ENCODE results near the gene VAV2. TPM values are rescaled to one million over a fixed set of nuclear protein-coding genes. Genes with fewer than 3 reads are reported as not detected.

The VAV2 gene
- total and polyA plus RNA-seq, 2 experiments from 2014 or later = 8.1 to 28.9 TPM

DNA sequence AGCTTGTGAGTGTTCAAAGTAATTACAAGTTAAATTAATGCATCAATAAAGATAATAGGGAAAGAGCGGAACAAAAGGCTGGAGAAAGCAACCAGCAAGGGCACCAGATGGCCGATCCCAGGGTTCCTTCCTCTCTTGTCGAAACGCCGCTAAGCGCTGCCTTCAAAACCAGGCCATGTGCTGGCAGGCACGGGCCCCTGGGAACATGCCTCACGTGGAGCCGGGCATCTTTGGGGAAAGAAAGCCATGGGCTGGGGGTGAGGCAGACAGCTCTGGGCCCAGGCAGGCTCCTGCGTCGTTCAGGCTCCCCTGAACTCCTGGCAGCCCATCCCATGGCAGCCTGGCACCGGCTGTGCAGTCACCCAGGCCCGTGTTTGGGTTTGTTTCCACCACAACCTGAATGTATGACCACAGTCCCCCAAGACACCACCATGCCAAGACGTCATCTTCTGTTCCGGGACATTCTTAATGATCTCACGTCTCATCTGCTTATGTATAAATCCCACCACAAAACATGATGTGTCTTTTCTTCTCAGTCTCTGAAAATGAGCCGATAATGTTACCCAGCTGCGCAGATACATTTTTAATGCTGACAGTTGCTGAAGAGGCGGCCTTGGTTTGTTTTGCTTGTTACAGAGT, 143.5 kb downstream of the VAV2 start (continued):
- TF ChIP-seq, protein P1, sequence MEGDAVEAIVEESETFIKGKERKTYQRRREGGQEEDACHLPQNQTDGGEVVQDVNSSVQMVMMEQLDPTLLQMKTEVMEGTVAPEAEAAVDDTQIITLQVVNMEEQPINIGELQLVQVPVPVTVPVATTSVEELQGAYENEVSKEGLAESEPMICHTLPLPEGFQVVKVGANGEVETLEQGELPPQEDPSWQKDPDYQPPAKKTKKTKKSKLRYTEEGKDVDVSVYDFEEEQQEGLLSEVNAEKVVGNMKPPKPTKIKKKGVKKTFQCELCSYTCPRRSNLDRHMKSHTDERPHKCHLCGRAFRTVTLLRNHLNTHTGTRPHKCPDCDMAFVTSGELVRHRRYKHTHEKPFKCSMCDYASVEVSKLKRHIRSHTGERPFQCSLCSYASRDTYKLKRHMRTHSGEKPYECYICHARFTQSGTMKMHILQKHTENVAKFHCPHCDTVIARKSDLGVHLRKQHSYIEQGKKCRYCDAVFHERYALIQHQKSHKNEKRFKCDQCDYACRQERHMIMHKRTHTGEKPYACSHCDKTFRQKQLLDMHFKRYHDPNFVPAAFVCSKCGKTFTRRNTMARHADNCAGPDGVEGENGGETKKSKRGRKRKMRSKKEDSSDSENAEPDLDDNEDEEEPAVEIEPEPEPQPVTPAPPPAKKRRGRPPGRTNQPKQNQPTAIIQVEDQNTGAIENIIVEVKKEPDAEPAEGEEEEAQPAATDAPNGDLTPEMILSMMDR (conservative IDR thresholded peaks at IDR 0.05; ENCODE audit: low read depth in 2 of 2) = no peak
- no peak for TF ChIP-seq JUNB (IDR thresholded peaks at IDR 0.05; ENCODE audit: unreplicated experiment)
- no peak for TF ChIP-seq POLR2AphosphoS5 (IDR thresholded peaks at IDR 0.05; ENCODE audit: low read depth)
- no peak for TF ChIP-seq NANOG (IDR thresholded peaks at IDR 0.05; ENCODE audit: borderline replicate concordance)
- no peak for TF ChIP-seq ETS1 (IDR thresholded peaks at IDR 0.05)
- TF ChIP-seq CREB1 (CRISPR knock-in tag; IDR thresholded peaks at IDR 0.05; ENCODE audit: low read depth) = no peak
- no peak for TF ChIP-seq EZH2 (IDR thresholded peaks at IDR 0.05; ENCODE audit: low read depth, unreplicated experiment)
- TF ChIP-seq, protein P2, sequence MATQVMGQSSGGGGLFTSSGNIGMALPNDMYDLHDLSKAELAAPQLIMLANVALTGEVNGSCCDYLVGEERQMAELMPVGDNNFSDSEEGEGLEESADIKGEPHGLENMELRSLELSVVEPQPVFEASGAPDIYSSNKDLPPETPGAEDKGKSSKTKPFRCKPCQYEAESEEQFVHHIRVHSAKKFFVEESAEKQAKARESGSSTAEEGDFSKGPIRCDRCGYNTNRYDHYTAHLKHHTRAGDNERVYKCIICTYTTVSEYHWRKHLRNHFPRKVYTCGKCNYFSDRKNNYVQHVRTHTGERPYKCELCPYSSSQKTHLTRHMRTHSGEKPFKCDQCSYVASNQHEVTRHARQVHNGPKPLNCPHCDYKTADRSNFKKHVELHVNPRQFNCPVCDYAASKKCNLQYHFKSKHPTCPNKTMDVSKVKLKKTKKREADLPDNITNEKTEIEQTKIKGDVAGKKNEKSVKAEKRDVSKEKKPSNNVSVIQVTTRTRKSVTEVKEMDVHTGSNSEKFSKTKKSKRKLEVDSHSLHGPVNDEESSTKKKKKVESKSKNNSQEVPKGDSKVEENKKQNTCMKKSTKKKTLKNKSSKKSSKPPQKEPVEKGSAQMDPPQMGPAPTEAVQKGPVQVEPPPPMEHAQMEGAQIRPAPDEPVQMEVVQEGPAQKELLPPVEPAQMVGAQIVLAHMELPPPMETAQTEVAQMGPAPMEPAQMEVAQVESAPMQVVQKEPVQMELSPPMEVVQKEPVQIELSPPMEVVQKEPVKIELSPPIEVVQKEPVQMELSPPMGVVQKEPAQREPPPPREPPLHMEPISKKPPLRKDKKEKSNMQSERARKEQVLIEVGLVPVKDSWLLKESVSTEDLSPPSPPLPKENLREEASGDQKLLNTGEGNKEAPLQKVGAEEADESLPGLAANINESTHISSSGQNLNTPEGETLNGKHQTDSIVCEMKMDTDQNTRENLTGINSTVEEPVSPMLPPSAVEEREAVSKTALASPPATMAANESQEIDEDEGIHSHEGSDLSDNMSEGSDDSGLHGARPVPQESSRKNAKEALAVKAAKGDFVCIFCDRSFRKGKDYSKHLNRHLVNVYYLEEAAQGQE (IDR thresholded peaks at IDR 0.05; ENCODE audit: unreplicated experiment) = no peak
- no peak for TF ChIP-seq ZNF114 (CRISPR knock-in tag; IDR thresholded peaks at IDR 0.05)

- no peak for ATAC-seq
- no peaks in the 10 kb centered on the region for H3K9me2 ChIP-seq (ENCODE audit: insufficient read depth)
Observed at GRCh38 chr9:133846483-133847090, 145.5 kb downstream of the VAV2 start.

More at GRCh38 chr9:133846483-133847090, 145.5 kb downstream of the VAV2 start:
- Mint-ChIP-seq H3K27me3 (ENCODE audit: insufficient read depth, low read depth, poor library complexity) (peaks cover 14% of the 10 kb centered on the region), H3K9me3 (no peaks in the 10 kb centered on the region), H3K4me3 (no peak overlapping the region), H3K4me1 (peaks cover 13% of the 10 kb centered on the region), H3K27ac (no peak overlapping the region), H3K36me3 (ENCODE audit: low read depth) (no peaks in the 10 kb centered on the region; the same call in 2 of the 3 replicates)
- H3K36me3 ChIP-seq (ENCODE audit: insufficient read depth) = no peaks in the 10 kb centered on the region
- H2AFZ ChIP-seq = no peak overlapping the region
- H3K4me1 ChIP-seq (ENCODE audit: insufficient read depth) = no peaks in the 10 kb centered on the region
- TF ChIP-seq STAT1 (IDR thresholded peaks at IDR 0.05; ENCODE audit: unreplicated experiment) (no peak), ZNF331 (CRISPR knock-in tag; IDR thresholded peaks at IDR 0.05; ENCODE audit: low read depth) (no peak), EZH2phosphoT487 (IDR thresholded peaks at IDR 0.05; ENCODE audit: unreplicated experiment) (no peak), POLR2AphosphoS5 (IDR thresholded peaks at IDR 0.05; ENCODE audit: low read depth) (no peak), NANOG (IDR thresholded peaks at IDR 0.05; ENCODE audit: borderline replicate concordance) (no peak)
- TF ChIP-seq, protein P1 (conservative IDR thresholded peaks at IDR 0.05; ENCODE audit: low read depth in 2 of 2) = no peak
- TF ChIP-seq, protein P2 (IDR thresholded peaks at IDR 0.05; ENCODE audit: unreplicated experiment) = no peak
- H3K79me2 ChIP-seq (replicated peaks; ENCODE audit: insufficient read depth) = peaks cover 11% of the 10 kb centered on the region; the same call in 1 of the 2 replicates
- no peak overlapping the region for H3K27ac ChIP-seq (ENCODE audit: low read depth)
- H3F3A ChIP-seq (replicated peaks; ENCODE audit: low read depth) = no peaks in the 10 kb centered on the region
- H4K20me1 ChIP-seq (replicated peaks; ENCODE audit: insufficient read depth) = peaks cover 7% of the 10 kb centered on the region
- H3K27me3 ChIP-seq (ENCODE audit: insufficient read depth) = no peaks in the 10 kb centered on the region
- no peak overlapping the region for H3K4me2 ChIP-seq
- no peak for DNase-seq (ENCODE audit: low spot score)
- no peak overlapping the region for H3K4me3 ChIP-seq

All from GM23338 (cell line).